ENCODE results near the gene HOTAIR.

GRCh38 chr12:53975479-53976152 lies 862 bp upstream of the HOTAIR start:
- no peak for TF ChIP-seq EZH2 (optimal IDR thresholded peaks at IDR 0.05; ENCODE audit: low read depth, low read length)
- no peak for TF ChIP-seq CTCF (IDR thresholded peaks at IDR 0.05; ENCODE audit: low read length)

Data from MM.1S (cell line).